ENCODE data around the gene SDCCAG8. TPM values are rescaled to one million over a fixed set of nuclear protein-coding genes. Genes with fewer than 3 reads are reported as not detected.

Gene SDCCAG8
- total RNA-seq, 2 donors from 2014 or later = 30.1 to 37.3 TPM

- no peak for DNase-seq (ENCODE audit: low spot score in 2 of 2)
- no peak for ATAC-seq
- H3K36me3 Mint-ChIP-seq = peaks cover 5 to 19% of the 10 kb centered on the region in 2 donors
- no peaks in the 10 kb centered on the region for H3K9me3 Mint-ChIP-seq
- peak overlapping the region in 1 of 2 donors; percentile 68 for H3K27ac Mint-ChIP-seq
These were observed 13.1 kb downstream of the SDCCAG8 start for GRCh38 chr1:243268751-243269460.

DNA sequence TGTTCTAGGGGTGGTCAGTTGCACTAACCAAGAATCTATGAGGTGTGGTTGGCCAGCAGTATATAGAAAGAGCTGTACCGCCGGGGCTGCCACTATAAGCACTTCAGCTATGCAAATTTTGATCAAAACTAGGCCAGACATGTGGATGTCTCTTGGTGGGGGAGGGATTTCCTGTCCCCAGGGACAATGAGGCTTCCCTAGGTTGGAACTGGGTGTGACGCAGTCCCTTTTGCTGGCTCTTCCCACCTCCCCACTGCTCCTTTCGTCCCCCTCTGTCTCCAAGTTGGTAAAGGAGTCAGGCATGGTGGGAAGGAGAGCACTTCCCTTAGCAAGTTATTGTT lies 13.6 kb downstream of the SDCCAG8 start:
- Mint-ChIP-seq H3K27ac (no peak overlapping the region), H3K9me3 (no peaks in the 10 kb centered on the region), H3K36me3 (peaks cover 6 to 23% of the 10 kb centered on the region in 2 donors)
- DNase-seq (ENCODE audit: low spot score in 2 of 2) = no peak
- no peak for ATAC-seq

DNA sequence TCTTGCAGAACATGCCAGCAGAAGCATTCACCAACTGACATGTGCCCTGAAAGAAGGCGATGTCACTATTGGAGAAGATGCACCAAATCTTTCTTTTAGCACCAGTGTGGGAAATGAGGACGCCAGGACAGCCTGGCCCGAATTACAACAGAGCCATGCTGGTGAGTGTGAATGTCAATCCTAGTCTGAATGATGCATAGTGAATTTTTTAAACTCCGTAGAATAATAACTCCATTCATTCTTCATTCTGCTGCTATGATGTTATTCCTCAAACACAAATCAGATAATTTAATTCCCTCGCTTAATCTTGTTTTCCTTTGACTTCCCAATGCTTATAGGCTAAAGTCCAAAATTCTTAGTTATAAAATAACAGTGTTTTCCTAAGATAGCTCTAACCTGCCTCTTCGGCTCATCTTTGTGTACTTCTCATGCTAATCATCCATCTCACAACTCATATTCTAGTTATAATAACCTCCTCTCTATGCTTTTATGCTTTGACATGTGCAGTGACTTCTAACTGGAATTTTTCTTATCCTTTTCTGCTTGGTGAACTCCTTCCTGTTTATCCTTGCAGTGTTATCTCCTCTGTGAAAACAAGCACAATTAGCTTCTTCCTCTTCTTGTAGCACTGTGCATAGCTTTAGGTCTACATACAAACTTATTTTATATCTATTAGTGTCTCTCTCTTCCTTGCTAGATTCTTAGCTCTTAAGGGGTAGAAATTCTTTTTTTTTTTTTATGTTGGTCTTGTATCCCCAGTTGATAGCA lies 14.4 kb downstream of the SDCCAG8 start:
- ATAC-seq = no peak

DNA sequence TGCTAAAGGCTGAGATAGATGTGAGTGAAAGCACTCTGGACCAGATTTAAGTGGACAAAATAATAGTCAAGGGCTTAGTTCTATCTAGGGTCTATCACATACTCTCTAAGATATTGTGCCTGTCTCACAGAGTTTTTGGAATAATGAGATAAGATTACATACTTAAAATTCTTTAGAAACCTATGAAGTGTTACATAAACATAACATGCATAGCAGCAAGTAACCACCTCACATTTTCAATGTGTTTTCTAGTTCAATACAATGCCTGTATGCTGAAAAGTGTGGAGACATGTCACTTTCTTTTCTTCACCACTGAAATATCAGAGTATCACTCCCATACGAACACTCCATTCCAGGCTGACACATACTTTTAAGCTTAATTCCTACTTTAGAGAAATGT lies 16.2 kb downstream of the SDCCAG8 start:
- Mint-ChIP-seq H3K9me3 (no peaks in the 10 kb centered on the region), H3K36me3 (peaks cover 15 to 47% of the 10 kb centered on the region in 2 donors), H3K27ac (no peak overlapping the region)
- no peak for DNase-seq (ENCODE audit: low spot score in 2 of 2)
- no peak for ATAC-seq

More for the DNA sequence above, 14.4 kb downstream of the SDCCAG8 start:
- DNase-seq (ENCODE audit: low spot score in 2 of 2) = no peak
- H3K27ac Mint-ChIP-seq = no peak overlapping the region
- H3K36me3 Mint-ChIP-seq = peaks cover 13 to 30% of the 10 kb centered on the region in 2 donors
- no peaks in the 10 kb centered on the region for H3K9me3 Mint-ChIP-seq

- DNase-seq (ENCODE audit: low spot score in 2 of 2) = no peak
- Mint-ChIP-seq H3K36me3 (peaks cover 15 to 51% of the 10 kb centered on the region in 2 donors), H3K27ac (no peak overlapping the region), H3K9me3 (no peaks in the 10 kb centered on the region)
- ATAC-seq = no peak
These were observed 16.6 kb downstream of the SDCCAG8 start for GRCh38 chr1:243272401-243272800.

- Mint-ChIP-seq H3K9me3 (no peaks in the 10 kb centered on the region), H3K36me3 (peaks cover 15 to 55% of the 10 kb centered on the region in 2 donors), H3K27ac (no peak overlapping the region)
- ATAC-seq (no peak), DNase-seq (ENCODE audit: low spot score in 2 of 2) (no peak)
These were observed 17.7 kb downstream of the SDCCAG8 start for GRCh38 chr1:243273506-243273905.

GRCh38 chr1:243273945-243274344 lies 18.1 kb downstream of the SDCCAG8 start:
- DNase-seq (ENCODE audit: low spot score in 2 of 2) = no peak
- peak; percentile 47 to 73 for ATAC-seq
- no peaks in the 10 kb centered on the region for H3K9me3 Mint-ChIP-seq
- H3K36me3 Mint-ChIP-seq = peaks cover 15 to 55% of the 10 kb centered on the region in 2 donors
- H3K27ac Mint-ChIP-seq = no peak overlapping the region

GRCh38 chr1:243275316-243275715 lies 19.5 kb downstream of the SDCCAG8 start:
- ATAC-seq (no peak), DNase-seq (ENCODE audit: low spot score in 2 of 2) (no peak)
- H3K27ac Mint-ChIP-seq = no peak overlapping the region
- peaks cover 15 to 55% of the 10 kb centered on the region in 2 donors for H3K36me3 Mint-ChIP-seq
- no peaks in the 10 kb centered on the region for H3K9me3 Mint-ChIP-seq

DNA sequence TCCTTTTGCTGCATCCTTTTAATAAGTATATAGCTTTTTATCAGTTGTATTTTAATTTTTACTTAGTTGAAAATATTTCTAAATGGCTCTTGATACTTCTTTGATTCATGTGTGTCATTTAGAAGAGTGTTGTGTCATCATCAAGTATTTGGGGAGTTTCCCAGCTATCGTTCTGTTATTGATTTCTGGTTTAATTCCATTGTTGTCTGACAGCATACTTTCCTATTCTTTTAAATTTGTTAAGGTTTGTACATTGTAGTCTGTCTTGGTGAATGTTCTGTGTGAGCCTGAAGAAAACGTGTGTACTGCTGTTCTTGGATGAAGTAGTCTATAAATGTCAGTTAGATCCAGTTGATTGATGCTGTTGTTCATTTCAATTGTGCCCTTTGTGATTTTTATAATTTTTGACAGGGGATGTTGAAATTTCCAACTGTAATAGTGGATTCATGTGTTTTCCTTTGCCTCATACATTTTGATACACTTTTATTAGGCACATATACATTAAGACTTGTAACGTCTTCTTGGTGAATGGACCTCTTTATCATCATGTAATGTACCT lies 24.8 kb downstream of the SDCCAG8 start:
- H3K27ac Mint-ChIP-seq = peak overlapping the region in 1 of 2 donors; percentile 40

GRCh38 chr1:243281672-243282071 lies 25.8 kb downstream of the SDCCAG8 start:
- Mint-ChIP-seq H3K9me3 (peaks cover 3 to 5% of the 10 kb centered on the region in 2 donors), H3K36me3 (peaks cover 20 to 28% of the 10 kb centered on the region in 2 donors), H3K27ac (no peak overlapping the region)
- DNase-seq (ENCODE audit: low spot score in 2 of 2) (no peak), ATAC-seq (no peak)

More for the DNA sequence above, 24.8 kb downstream of the SDCCAG8 start:
- peaks cover 20 to 38% of the 10 kb centered on the region in 2 donors for H3K36me3 Mint-ChIP-seq
- DNase-seq (ENCODE audit: low spot score in 2 of 2) = no peak
- H3K9me3 Mint-ChIP-seq = peaks cover 3 to 5% of the 10 kb centered on the region in 2 donors
- ATAC-seq = peak in 1 of 2 donors; percentile 61

DNA sequence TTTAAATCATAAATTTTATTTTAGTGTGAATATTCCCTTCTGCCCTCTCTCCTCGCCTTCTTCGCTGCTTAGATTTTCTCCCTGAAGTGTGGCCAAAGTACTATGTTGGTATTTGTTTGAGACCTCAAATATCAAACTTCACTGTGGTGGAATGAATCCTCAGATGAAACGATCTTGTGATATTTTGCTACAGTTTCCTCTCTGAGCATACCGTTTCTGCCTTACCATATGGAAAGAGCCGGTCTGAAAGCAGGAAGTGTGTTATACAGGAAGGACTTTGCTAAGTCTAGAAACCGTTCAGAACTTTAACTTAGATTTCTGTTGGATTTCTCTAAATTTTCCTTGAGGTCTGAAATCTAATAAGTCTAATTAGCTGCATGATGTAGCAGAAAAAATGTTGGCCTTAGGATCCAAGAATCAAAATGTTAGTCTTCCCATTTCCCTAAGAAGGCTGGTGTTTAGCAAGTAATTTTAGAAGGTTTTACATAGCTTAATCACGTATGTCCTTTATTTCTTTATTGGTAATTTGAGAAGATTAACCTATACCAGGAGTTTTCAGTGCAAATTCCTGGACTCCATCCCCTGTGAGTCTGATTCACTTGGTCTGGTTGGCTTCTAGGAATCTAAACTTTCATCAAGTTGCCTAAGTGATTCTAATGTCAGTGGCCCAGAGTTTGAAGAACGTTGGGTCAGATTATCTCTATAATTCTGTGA lies 30.7 kb downstream of the SDCCAG8 start:
- Mint-ChIP-seq H3K36me3 (peaks cover 37 to 48% of the 10 kb centered on the region in 2 donors), H3K27ac (peak overlapping the region; percentile 22 to 63), H3K9me3 (peaks cover 3 to 5% of the 10 kb centered on the region in 2 donors)
- ATAC-seq (peak in 1 of 2 donors; percentile 40), DNase-seq (ENCODE audit: low spot score in 2 of 2) (no peak)

GRCh38 chr1:243287123-243287460 lies 31.3 kb downstream of the SDCCAG8 start:
- DNase-seq (ENCODE audit: low spot score in 2 of 2) (no peak), ATAC-seq (no peak)
- peaks cover 3 to 5% of the 10 kb centered on the region in 2 donors for H3K9me3 Mint-ChIP-seq
- H3K27ac Mint-ChIP-seq = peak overlapping the region; percentile 54 to 80
- H3K36me3 Mint-ChIP-seq = peaks cover 35 to 48% of the 10 kb centered on the region in 2 donors

- DNase-seq (ENCODE audit: low spot score in 2 of 2) (no peak), ATAC-seq (peak; percentile 96 to 97)
- peaks cover 4 to 5% of the 10 kb centered on the region in 2 donors for H3K9me3 Mint-ChIP-seq
- H3K36me3 Mint-ChIP-seq = peaks cover 37 to 48% of the 10 kb centered on the region in 2 donors
- H3K27ac Mint-ChIP-seq = peak overlapping the region; percentile 54 to 80
These were observed 31.8 kb downstream of the SDCCAG8 start for GRCh38 chr1:243287652-243288051.

- Mint-ChIP-seq H3K9me3 (peaks cover 3 to 6% of the 10 kb centered on the region in 2 donors), H3K36me3 (peaks cover 38 to 49% of the 10 kb centered on the region in 2 donors), H3K27ac (peak overlapping the region; percentile 54 to 78)
- ATAC-seq (no peak), DNase-seq (ENCODE audit: low spot score in 2 of 2) (no peak)
These were observed 32.2 kb downstream of the SDCCAG8 start for GRCh38 chr1:243288062-243288461.

- Mint-ChIP-seq H3K27ac (no peak overlapping the region), H3K9me3 (peaks cover 15 to 18% of the 10 kb centered on the region in 2 donors), H3K36me3 (peaks cover 56 to 78% of the 10 kb centered on the region in 2 donors)
- ATAC-seq = no peak
- DNase-seq (ENCODE audit: low spot score in 2 of 2) = no peak
These were observed 35.5 kb downstream of the SDCCAG8 start for GRCh38 chr1:243291292-243291691.

- no peak overlapping the region for H3K27ac Mint-ChIP-seq
- peaks cover 15 to 18% of the 10 kb centered on the region in 2 donors for H3K9me3 Mint-ChIP-seq
- ATAC-seq (no peak), DNase-seq (ENCODE audit: low spot score in 2 of 2) (no peak)
- H3K36me3 Mint-ChIP-seq = peaks cover 65 to 86% of the 10 kb centered on the region in 2 donors
These were observed 36.3 kb downstream of the SDCCAG8 start for GRCh38 chr1:243292117-243292516.
